SU-DHL-6 (cell line): ENCODE results near the gene PITPNB.

Source experiments
- EZH2phosphoT487 ChIP-seq: fragments of 200-600 bp; sonication (generic), shearing (Covaris generic); conservative IDR thresholded peaks from 2 replicates; pipeline ENCODE4 v1.6.1; 2018; ENCODE audit warnings: mild to moderate bottlenecking, antibody characterized with exemption, low read length, moderate library complexity, mixed read lengths
- TF ChIP-seq, protein P1 (sequence below): fragments of 200-600 bp; sonication (generic); IDR thresholded peaks from one replicate; pipeline ENCODE4 v1.5.1; 2017; ENCODE audit warnings: antibody characterized with exemption, mild to moderate bottlenecking, low read length, moderate library complexity; ENCODE audit not compliant: insufficient read depth, poor library complexity, severe bottlenecking

- TF ChIP-seq, protein P1, sequence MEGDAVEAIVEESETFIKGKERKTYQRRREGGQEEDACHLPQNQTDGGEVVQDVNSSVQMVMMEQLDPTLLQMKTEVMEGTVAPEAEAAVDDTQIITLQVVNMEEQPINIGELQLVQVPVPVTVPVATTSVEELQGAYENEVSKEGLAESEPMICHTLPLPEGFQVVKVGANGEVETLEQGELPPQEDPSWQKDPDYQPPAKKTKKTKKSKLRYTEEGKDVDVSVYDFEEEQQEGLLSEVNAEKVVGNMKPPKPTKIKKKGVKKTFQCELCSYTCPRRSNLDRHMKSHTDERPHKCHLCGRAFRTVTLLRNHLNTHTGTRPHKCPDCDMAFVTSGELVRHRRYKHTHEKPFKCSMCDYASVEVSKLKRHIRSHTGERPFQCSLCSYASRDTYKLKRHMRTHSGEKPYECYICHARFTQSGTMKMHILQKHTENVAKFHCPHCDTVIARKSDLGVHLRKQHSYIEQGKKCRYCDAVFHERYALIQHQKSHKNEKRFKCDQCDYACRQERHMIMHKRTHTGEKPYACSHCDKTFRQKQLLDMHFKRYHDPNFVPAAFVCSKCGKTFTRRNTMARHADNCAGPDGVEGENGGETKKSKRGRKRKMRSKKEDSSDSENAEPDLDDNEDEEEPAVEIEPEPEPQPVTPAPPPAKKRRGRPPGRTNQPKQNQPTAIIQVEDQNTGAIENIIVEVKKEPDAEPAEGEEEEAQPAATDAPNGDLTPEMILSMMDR: no peak
- TF ChIP-seq EZH2phosphoT487: no peak
Observed at GRCh38 chr22:27930331-27931060, 11.4 kb upstream of the PITPNB start.
